GM21723 (cell line): ENCODE measurements around the gene FIP1L1.

Experiments used
- ATAC-seq: cut with Tn5 transposase; IDR thresholded peaks from one replicate; pipeline ENCODE4 v1.9.1; 2021; ENCODE audit warnings: mild to moderate bottlenecking, moderate library complexity; ENCODE audit not compliant: unreplicated experiment

The FIP1L1 gene

GRCh38 chr4:53499791-53500190 lies 122.3 kb downstream of the FIP1L1 start:
- ATAC-seq: no peak

- no peak for ATAC-seq
These were observed 123.1 kb downstream of the FIP1L1 start for GRCh38 chr4:53500546-53500945.

- ATAC-seq: no peak
These were observed 124.1 kb downstream of the FIP1L1 start for GRCh38 chr4:53501561-53501960.

- ATAC-seq: no peak
These were observed 124.7 kb downstream of the FIP1L1 start for GRCh38 chr4:53502094-53502493.

- ATAC-seq: no peak
These were observed 128.5 kb downstream of the FIP1L1 start for GRCh38 chr4:53505947-53506346.

- no peak for ATAC-seq
These were observed 129.6 kb downstream of the FIP1L1 start for GRCh38 chr4:53507058-53507457.

- ATAC-seq: no peak
These were observed 130.3 kb downstream of the FIP1L1 start for GRCh38 chr4:53507671-53508286.

GRCh38 chr4:53508446-53508845 lies 131.0 kb downstream of the FIP1L1 start:
- ATAC-seq: no peak

- ATAC-seq: no peak
These were observed 132.9 kb downstream of the FIP1L1 start for GRCh38 chr4:53510321-53510720.
